Measurements from ENCODE around the gene SARDH. TPM values are rescaled to one million over a fixed set of nuclear protein-coding genes. Genes with fewer than 3 reads are reported as not detected.

The SARDH gene
- total and polyA plus RNA-seq, 2 of the 13 experiments (the other 11 are each of a cell fraction or from before 2014, with no cell fraction given) = 11.6 to 34.9 TPM

DNA sequence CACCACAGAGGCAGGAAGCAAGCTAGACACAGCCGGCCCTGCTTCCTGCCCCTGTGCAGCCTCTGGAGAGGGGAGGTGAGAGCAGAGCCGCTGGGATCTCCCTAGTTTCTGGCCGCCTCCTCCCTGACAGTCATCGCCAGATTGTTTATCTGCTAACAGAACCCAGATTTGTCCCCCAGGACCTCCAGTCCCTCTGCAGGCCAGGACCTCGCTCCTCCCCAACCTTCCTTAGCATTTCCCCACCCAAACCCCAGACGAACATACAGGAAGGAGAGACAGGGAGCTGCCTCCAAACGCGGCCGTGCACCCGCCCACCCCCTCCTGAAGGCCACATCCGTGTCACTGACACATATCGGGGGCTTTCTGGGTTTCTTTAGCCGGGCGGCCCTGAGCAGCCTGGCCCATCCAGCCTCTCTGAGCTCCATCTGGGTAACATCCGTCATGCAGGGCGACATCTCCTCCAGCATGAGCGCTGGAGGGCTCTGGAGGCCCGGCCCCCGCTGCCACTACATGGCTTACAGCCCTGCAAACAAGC is 54.5 kb downstream of the SARDH start:
- no peaks in the 10 kb centered on the region for H3K27me3 ChIP-seq (ENCODE audit: control insufficient read depth in 1 of 2, insufficient read depth in 2 of 2, low read length in 2 of 2)
- H3K4me2 ChIP-seq (ENCODE audit: low read depth, low read length) = no peak overlapping the region
- no peak for FAIRE-seq
- H3K36me3 ChIP-seq (replicated peaks in 1 of 2; ENCODE audit: control insufficient read depth in 1 of 2, insufficient read depth in 2 of 2, low read length in 2 of 2) = peaks cover 0 to 11% of the 10 kb centered on the region in 2 experiments; a peak in 3 of 5 replicates
- no peaks in the 10 kb centered on the region for H3K4me1 ChIP-seq (ENCODE audit: insufficient read depth, low read length)
- in situ Hi-C loops (cut with HindIII; ENCODE audit: extremely low pct_ligation_motif_present, low pct_unique_long_range_greater_than_20kb) (no loop called here), intact Hi-C loops (cut with micrococcal nuclease; ENCODE audit: unreplicated experiment) (no loop called here)
- TF ChIP-seq, protein P1, sequence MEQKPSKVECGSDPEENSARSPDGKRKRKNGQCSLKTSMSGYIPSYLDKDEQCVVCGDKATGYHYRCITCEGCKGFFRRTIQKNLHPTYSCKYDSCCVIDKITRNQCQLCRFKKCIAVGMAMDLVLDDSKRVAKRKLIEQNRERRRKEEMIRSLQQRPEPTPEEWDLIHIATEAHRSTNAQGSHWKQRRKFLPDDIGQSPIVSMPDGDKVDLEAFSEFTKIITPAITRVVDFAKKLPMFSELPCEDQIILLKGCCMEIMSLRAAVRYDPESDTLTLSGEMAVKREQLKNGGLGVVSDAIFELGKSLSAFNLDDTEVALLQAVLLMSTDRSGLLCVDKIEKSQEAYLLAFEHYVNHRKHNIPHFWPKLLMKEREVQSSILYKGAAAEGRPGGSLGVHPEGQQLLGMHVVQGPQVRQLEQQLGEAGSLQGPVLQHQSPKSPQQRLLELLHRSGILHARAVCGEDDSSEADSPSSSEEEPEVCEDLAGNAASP (CRISPR knock-in tag; IDR thresholded peaks at IDR 0.05; ENCODE audit: borderline replicate concordance) = no peak
- TF ChIP-seq MBD4 (IDR thresholded peaks at IDR 0.05; ENCODE audit: borderline replicate concordance, low read length) = no peak
- TF ChIP-seq RNF2 (conservative IDR thresholded peaks at IDR 0.05; ENCODE audit: low read depth) = no peak
- 0 out of 2 replicates have a peak, but pooled peaks have one; percentile 21 for TF ChIP-seq ZMYM3 (CRISPR knock-in tag; IDR thresholded peaks at IDR 0.05)
- no peaks in the 10 kb centered on the region for H3K9me3 ChIP-seq (ENCODE audit: low read length)
- 97% methylated on average over 18 of the region's 19 CpGs for WGBS (ENCODE audit: low lambda C conversion rate)
- BruUV-seq (replicated peaks) = no TSS peak
- H4K20me1 ChIP-seq (ENCODE audit: insufficient read depth, low read length) = no peaks in the 10 kb centered on the region; the same call in 1 of the 2 replicates
- no peak for DNase-seq (ENCODE audit: low spot score)
- no peaks in the 10 kb centered on the region for H3K79me2 ChIP-seq (ENCODE audit: insufficient read depth, low read length)
- no peak for ATAC-seq
- POLR2A ChIA-PET = no interaction called here
- H3K4me3 ChIP-seq (replicated peaks in 1 of 3; ENCODE audit: insufficient read depth in 1 of 3, low read depth in 2 of 3, low read length in 3 of 3) = no peak overlapping the region
- no peak overlapping the region for H2AFZ ChIP-seq (ENCODE audit: low read length)
- CTCF ChIA-PET (ENCODE audit: low intra/inter-chr PET ratio, low total read pairs) = no interaction called here
- H3K27ac ChIP-seq (ENCODE audit: extremely low read length, insufficient read depth, low read length) = no peak overlapping the region
- H3K9ac ChIP-seq (ENCODE audit: insufficient read depth, low read depth, low read length) = no peak overlapping the region

DNA sequence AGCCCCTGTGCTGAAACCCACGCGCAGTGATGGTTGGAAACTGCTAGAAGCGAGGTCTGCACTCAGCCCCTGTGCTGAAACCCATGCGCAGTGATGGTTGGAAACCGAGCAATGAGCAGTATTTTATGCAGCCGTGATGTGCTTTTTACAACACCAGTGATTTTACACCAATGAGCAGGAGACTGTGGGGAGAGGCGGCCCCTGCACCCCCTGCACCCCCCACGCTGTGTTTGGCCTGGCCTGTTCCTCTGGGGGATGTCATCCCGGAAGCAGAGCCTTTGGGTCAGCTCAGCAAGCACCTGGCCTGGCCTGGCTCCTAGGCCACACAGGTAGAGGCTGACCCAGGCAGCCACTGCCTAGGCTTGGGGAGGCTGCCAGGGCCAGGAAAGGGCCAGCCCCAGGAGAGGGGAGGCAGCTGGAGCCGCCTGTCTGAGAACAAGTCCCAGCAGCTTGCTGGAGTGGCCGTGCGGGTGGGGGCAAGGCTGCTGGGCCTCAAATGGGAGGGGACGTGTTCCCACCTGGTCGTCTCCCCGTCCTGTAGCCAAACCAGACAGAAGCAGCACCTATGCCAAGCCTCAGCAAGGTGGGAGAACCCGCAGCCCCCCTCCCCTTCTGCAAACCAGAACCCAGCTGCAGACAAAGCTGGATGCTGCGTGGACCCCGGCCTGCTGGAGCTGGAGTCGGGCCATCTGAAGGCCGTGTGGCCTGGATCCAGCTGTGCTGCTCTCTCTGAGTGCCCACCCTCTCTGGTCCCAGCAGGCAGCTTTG is 55.1 kb downstream of the SARDH start:
- H3K27me3 ChIP-seq (ENCODE audit: control insufficient read depth in 1 of 2, insufficient read depth in 2 of 2, low read length in 2 of 2) = no peaks in the 10 kb centered on the region
- no TSS peak for BruUV-seq (replicated peaks)
- H3K9ac ChIP-seq (ENCODE audit: insufficient read depth, low read depth, low read length) = no peak overlapping the region
- DNase-seq (ENCODE audit: low spot score) (no peak), FAIRE-seq (no peak), ATAC-seq (no peak)
- POLR2A ChIA-PET = no interaction called here
- no peaks in the 10 kb centered on the region for H3K9me3 ChIP-seq (ENCODE audit: low read length)
- no peak overlapping the region for H2AFZ ChIP-seq (ENCODE audit: low read length)
- intact Hi-C loops (cut with micrococcal nuclease; ENCODE audit: unreplicated experiment) (no loop called here), in situ Hi-C loops (cut with HindIII; ENCODE audit: extremely low pct_ligation_motif_present, low pct_unique_long_range_greater_than_20kb) (no loop called here)
- no peak overlapping the region for H3K27ac ChIP-seq (ENCODE audit: extremely low read length, insufficient read depth, low read length)
- WGBS (ENCODE audit: low lambda C conversion rate) = 100% methylated on average over 5 of the region's 20 CpGs
- CTCF ChIA-PET (ENCODE audit: low intra/inter-chr PET ratio, low total read pairs) = no interaction called here
- no peaks in the 10 kb centered on the region for H3K79me2 ChIP-seq (ENCODE audit: insufficient read depth, low read length)
- TF ChIP-seq ZNF768 (CRISPR knock-in tag; IDR thresholded peaks at IDR 0.05) (peak; percentile 95), TBP (CRISPR knock-in tag; IDR thresholded peaks at IDR 0.05) (no peak), ATM (IDR thresholded peaks at IDR 0.05; ENCODE audit: borderline replicate concordance) (no peak), NFIB (CRISPR knock-in tag; IDR thresholded peaks at IDR 0.05; ENCODE audit: borderline replicate concordance) (no peak), ZBTB3 (CRISPR knock-in tag; IDR thresholded peaks at IDR 0.05; ENCODE audit: borderline replicate concordance, low read depth) (no peak), PLRG1 (conservative IDR thresholded peaks at IDR 0.05) (no peak)
- peaks cover 0 to 11% of the 10 kb centered on the region in 2 experiments; a peak in 3 of 5 replicates for H3K36me3 ChIP-seq (replicated peaks in 1 of 2; ENCODE audit: control insufficient read depth in 1 of 2, insufficient read depth in 2 of 2, low read length in 2 of 2)
- H4K20me1 ChIP-seq (ENCODE audit: insufficient read depth, low read length) = 0 out of 2 replicates have a peak, but pooled peaks cover 2% of the 10 kb centered on the region
- H3K4me1 ChIP-seq (ENCODE audit: insufficient read depth, low read length) = no peaks in the 10 kb centered on the region
- H3K4me2 ChIP-seq (ENCODE audit: low read depth, low read length) = no peak overlapping the region
- no peak overlapping the region for H3K4me3 ChIP-seq (replicated peaks in 1 of 3; ENCODE audit: insufficient read depth in 1 of 3, low read depth in 2 of 3, low read length in 3 of 3)
